Activated CD4-positive, CD25-positive, alpha-beta regulatory T cell treated with anti-CD3 and anti-CD28 coated beads, Interleukin-2, amount 50 U/mL, for 72 hours (primary cell): ENCODE data around the gene PRKACB.
"Not testable (repeated sequence)": the region's sequence is repeated elsewhere in the genome, so short reads cannot be mapped to it uniquely, and the experiment has no call there.

Experiments used
- DNase-seq: peaks from one replicate; pipeline ENCODE4 v3.0.0; 2021

Gene PRKACB

GRCh38 chr1:84224905-84225304, 80.8 kb downstream of the PRKACB start:
- DNase-seq, result no peak

- DNase-seq, result no peak
Observed at GRCh38 chr1:84225646-84226045, 81.6 kb downstream of the PRKACB start.

GRCh38 chr1:84232676-84233075, 88.6 kb downstream of the PRKACB start:
- DNase-seq, result not testable (repeated sequence)

- DNase-seq, result no peak
Observed at GRCh38 chr1:84236256-84236655, 92.2 kb downstream of the PRKACB start.

- no peak for DNase-seq
Observed at GRCh38 chr1:84242641-84243040, 98.6 kb downstream of the PRKACB start.

- no peak for DNase-seq
Observed at GRCh38 chr1:84245563-84245962, 101.5 kb downstream of the PRKACB start.

GRCh38 chr1:84246213-84246612, 102.1 kb downstream of the PRKACB start:
- no peak for DNase-seq

- no peak for DNase-seq
Observed at GRCh38 chr1:84247425-84248220, 103.6 kb downstream of the PRKACB start.

- DNase-seq, result no peak
Observed at GRCh38 chr1:84250668-84251067, 106.6 kb downstream of the PRKACB start.

- no peak for DNase-seq
Observed at GRCh38 chr1:84253036-84253435, 109.0 kb downstream of the PRKACB start.

GRCh38 chr1:84253891-84254290, 109.8 kb downstream of the PRKACB start:
- DNase-seq, result no peak

GRCh38 chr1:84254703-84255238, 110.7 kb downstream of the PRKACB start:
- DNase-seq, result no peak

GRCh38 chr1:84255582-84255981, 111.5 kb downstream of the PRKACB start:
- no peak for DNase-seq

GRCh38 chr1:84257617-84258016, 113.5 kb downstream of the PRKACB start:
- DNase-seq, result no peak

GRCh38 chr1:84259376-84259775, 115.3 kb downstream of the PRKACB start:
- no peak for DNase-seq

GRCh38 chr1:84259989-84260388, 115.9 kb downstream of the PRKACB start:
- DNase-seq, result no peak

GRCh38 chr1:84260852-84261518, 116.9 kb downstream of the PRKACB start:
- DNase-seq, result no peak

GRCh38 chr1:84264961-84265360, 120.9 kb downstream of the PRKACB start:
- DNase-seq, result no peak

GRCh38 chr1:84265867-84266266, 121.8 kb downstream of the PRKACB start:
- no peak for DNase-seq

GRCh38 chr1:84266748-84267147, 122.7 kb downstream of the PRKACB start:
- no peak for DNase-seq

- no peak for DNase-seq
Observed at GRCh38 chr1:84267476-84267875, 123.4 kb downstream of the PRKACB start.

GRCh38 chr1:84268346-84268745, 124.3 kb downstream of the PRKACB start:
- no peak for DNase-seq

- DNase-seq, result no peak
Observed at GRCh38 chr1:84269306-84269705, 125.2 kb downstream of the PRKACB start.

- no peak for DNase-seq
Observed at GRCh38 chr1:84271441-84272151, 127.5 kb downstream of the PRKACB start.
